SK-N-MC (cell line): ENCODE results near the gene NAA35.
"Not testable (repeated sequence)": the region's sequence is repeated elsewhere in the genome, so short reads cannot be mapped to it uniquely, and the experiment has no call there.

Experiments used
- DNase-seq: peaks from one replicate; pipeline ENCODE4 v3.0.0-alpha.2; 2011; ENCODE audit warnings: low read depth, low spot score
- H3K27ac ChIP-seq: fragments of 200-600 bp; sonication (generic); 2 replicates; pipeline ENCODE4 v1.5.1; 2016; ENCODE audit warnings: mixed run types
- H3K36me3 ChIP-seq: fragments of 200-600 bp; sonication (generic); 2 replicates; pipeline ENCODE4 v1.6.1; 2017; ENCODE audit warnings: antibody characterized with exemption, low read length, mixed read lengths; ENCODE audit not compliant: insufficient read depth
- H3K4me3 ChIP-seq: fragments of 200-600 bp; sonication (generic); 2 replicates; pipeline ENCODE4 v1.5.1; 2016
- H3K9ac ChIP-seq: fragments of 200-600 bp; sonication (generic); 2 replicates; pipeline ENCODE4 v1.8.0; 2017; ENCODE audit warnings: mixed run types, mixed read lengths; ENCODE audit not compliant: insufficient read length
- H3K9me3 ChIP-seq: fragments of 200-600 bp; sonication (generic); 2 replicates; pipeline ENCODE4 v1.6.1; 2017; ENCODE audit warnings: low read depth, mild to moderate bottlenecking, antibody characterized with exemption, low read length, moderate library complexity, mixed read lengths
- EZH2 ChIP-seq: fragments of 200-600 bp; sonication (generic); IDR thresholded peaks from one replicate; pipeline ENCODE4 v1.6.1; 2017; ENCODE audit warnings: antibody characterized with exemption
- FOXP2 ChIP-seq: optimal IDR thresholded peaks from 2 replicates; pipeline ENCODE3; 2011; ENCODE audit warnings: mild to moderate bottlenecking, moderate library complexity; ENCODE audit not compliant: insufficient read depth; ENCODE audit errors: extremely low read length, control extremely low read depth
- POLR2AphosphoS5 ChIP-seq: IDR thresholded peaks from 2 replicates; pipeline ENCODE4 v1.6.1; 2012; ENCODE audit warnings: mild to moderate bottlenecking, low read depth, low read length, borderline replicate concordance

NAA35 gene

DNA sequence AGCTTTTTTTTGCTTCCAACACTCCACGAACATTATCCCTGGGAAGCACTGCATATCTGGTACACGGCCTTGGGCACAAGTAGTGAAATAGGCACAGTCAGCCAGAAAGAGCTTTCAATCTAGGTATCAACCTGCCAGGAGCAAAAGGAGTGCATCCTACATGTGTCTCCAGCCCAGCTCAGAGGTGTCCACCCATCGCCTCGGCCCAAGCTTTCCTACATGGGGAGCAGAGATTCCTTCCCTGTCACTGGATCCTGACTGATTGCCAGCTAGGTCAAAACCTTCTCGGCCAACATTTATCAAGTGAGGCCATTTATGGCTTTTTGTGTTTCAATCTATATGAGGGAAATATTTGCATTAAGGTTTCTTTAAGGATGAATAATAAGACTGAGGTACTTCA is 102.6 kb downstream of the NAA35 start:
- H3K9ac ChIP-seq: no peak overlapping the region
- H3K36me3 ChIP-seq: peaks cover 5% of the 10 kb centered on the region; the same call in 1 of the 2 replicates
- H3K9me3 ChIP-seq: no peaks in the 10 kb centered on the region
- DNase-seq: no peak
- H3K4me3 ChIP-seq: no peak overlapping the region
- no peak for TF ChIP-seq EZH2
- no peak for TF ChIP-seq FOXP2
- TF ChIP-seq POLR2AphosphoS5: no peak
- H3K27ac ChIP-seq: no peak overlapping the region

DNA sequence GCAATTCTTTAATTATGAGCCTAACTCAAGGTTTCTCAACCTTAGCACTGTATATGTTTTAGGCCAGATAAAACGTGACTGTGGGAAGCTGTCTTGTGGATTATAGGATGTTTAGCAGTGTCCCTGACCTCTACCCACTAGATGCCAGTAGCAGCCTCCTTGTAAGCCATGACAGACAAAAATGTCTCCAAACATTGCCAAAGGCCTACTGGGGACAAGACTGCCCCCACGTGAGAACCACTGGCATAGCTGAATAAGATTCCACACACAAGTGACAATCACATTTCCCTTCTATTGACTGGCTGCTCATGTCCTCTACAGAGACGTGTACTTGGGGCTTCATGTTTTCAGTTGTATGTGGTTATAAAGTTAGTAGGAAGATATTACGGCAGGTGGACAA is 103.1 kb downstream of the NAA35 start:
- Histone ChIP-seq H3K36me3 (peaks cover 5% of the 10 kb centered on the region; the same call in 1 of the 2 replicates), H3K27ac (no peak overlapping the region), H3K9me3 (no peaks in the 10 kb centered on the region), H3K9ac (no peak overlapping the region), H3K4me3 (no peak overlapping the region)
- TF ChIP-seq FOXP2: no peak
- no peak for TF ChIP-seq EZH2
- DNase-seq: no peak

DNA sequence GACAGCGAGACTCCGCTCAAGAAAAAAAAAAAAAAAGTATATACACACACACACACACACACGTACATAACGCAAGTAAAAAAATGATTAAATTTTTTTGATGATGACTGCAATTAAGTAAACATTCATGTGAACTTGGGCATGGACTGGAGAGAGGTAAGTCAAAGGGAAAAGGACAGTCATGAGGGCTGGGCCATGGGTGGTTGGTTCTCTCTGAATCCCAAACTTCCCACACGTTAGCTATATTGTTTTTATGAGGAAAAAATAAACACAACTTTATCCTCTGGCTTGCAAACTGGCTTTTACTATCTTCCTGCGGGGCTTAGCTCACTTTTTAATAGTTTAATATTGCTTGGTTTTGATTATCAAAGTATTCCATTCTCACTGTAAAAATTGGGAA is 104.7 kb downstream of the NAA35 start:
- no peak overlapping the region for H3K9ac ChIP-seq
- no peak overlapping the region for H3K27ac ChIP-seq
- TF ChIP-seq EZH2 (no peak), POLR2AphosphoS5 (no peak), FOXP2 (no peak)
- DNase-seq: no peak
- no peak overlapping the region for H3K4me3 ChIP-seq
- no peaks in the 10 kb centered on the region for H3K9me3 ChIP-seq
- H3K36me3 ChIP-seq: no peaks in the 10 kb centered on the region

DNA sequence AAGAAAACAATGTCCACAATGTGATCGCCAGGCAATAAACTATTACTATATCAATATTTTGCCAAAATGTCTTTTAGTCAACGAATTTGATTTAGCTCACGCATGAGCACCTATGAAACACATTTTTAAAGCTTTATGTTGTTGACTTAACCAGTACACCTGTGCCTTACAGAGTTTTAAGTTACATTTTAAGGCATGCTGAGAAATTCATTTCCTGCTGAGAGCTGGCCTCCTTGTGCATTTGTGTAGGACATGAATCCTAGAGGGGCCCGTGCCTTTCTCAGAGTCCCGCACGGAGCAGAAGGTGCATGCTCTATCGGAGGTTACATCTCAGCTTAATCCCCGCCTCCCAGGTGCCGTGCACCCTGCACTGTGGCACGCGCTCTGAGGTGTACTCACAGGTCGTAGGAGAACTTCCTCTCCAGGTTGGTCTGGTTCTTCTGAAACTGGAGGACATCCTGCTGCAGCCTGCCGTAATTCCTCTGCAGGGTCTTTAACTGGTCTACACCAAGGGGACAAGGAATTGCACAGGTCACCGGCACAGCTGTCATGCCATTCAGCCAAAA is 105.2 kb downstream of the NAA35 start:
- no peak for DNase-seq
- Histone ChIP-seq H3K27ac (no peak overlapping the region), H3K4me3 (no peak overlapping the region), H3K36me3 (no peaks in the 10 kb centered on the region), H3K9ac (no peak overlapping the region), H3K9me3 (no peaks in the 10 kb centered on the region)
- TF ChIP-seq POLR2AphosphoS5 (no peak), EZH2 (no peak)

DNA sequence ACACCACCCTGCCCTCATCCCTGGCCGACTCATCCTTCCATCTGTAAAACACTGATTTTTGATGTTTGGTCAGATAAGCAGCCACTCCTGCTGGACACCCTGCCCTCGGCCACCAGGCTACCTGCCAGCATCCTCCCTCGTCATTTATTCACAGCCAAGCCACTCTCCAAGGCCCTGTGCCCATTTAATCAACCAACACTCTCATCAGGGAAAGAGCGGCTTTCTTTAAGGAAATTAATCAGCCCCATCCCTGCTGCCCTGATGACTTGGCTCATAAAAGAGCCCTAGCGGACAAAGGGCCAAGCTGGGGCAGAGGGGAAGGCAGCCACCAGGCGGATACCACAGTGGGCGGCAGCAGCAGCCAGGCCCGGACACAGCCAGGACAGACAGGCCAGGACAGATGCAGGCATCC is 106.0 kb downstream of the NAA35 start:
- no peak overlapping the region for H3K4me3 ChIP-seq
- no peak for DNase-seq
- H3K36me3 ChIP-seq: no peaks in the 10 kb centered on the region
- H3K27ac ChIP-seq: no peak overlapping the region
- H3K9ac ChIP-seq: no peak overlapping the region
- H3K9me3 ChIP-seq: no peaks in the 10 kb centered on the region
- TF ChIP-seq EZH2 (no peak), FOXP2 (no peak), POLR2AphosphoS5 (no peak)

DNA sequence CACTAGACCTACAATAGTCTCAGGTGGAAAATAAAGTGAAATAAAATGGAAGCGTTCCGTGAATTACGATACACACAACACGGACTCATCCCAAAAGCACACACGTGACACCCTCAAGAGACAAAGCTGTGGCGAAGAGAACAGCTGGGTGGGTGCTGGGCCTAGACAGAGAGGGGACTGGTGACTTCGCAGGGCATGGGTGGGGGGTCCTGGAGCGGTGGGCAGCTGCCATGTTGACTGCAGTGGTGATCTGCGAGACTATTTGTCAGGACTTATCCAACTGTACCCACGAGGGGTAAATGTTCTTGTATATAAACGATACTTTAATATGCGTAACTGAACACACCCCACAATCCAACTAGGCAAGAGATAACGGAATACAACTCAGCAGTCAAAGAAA is 106.4 kb downstream of the NAA35 start:
- TF ChIP-seq POLR2AphosphoS5 (no peak), EZH2 (no peak), FOXP2 (no peak)
- DNase-seq: no peak
- Histone ChIP-seq H3K4me3 (no peak overlapping the region), H3K36me3 (no peaks in the 10 kb centered on the region), H3K9ac (no peak overlapping the region), H3K27ac (no peak overlapping the region), H3K9me3 (no peaks in the 10 kb centered on the region)

DNA sequence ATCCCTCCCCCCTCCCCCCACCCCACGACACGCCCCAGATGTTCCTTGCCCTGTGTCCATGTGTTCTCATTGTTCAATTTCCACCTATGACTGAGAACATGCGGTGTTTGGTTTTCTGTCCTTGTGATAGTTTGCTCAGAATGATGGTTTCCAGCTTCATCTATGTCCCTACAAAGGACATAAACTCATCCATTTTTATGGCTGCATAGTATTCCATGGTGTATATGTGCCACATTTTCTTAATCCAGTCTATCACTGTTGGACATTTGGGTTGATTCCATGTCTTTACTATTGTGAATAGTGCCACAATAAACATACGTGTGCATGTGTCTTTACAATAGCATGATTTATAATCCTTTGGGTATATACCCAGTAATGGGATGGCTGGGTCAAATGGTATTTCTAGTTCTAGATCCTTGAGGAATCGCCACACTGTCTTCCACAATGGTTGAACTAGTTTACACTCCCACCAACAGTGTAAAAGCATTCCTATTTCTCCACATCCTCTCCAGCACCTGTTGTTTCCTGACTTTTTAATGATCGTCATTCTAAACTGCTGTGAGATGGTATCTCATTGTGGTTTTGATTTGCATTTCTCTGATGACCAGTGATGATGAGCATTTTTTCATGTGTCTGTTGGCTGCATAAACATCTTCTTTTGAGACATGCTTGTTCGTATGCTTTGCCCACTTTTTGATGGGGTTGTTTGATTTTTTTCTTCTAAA is 107.2 kb downstream of the NAA35 start:
- H3K9ac ChIP-seq, H3K4me3 ChIP-seq, H3K9me3 ChIP-seq, H3K27ac ChIP-seq, DNase-seq, H3K36me3 ChIP-seq: not testable (repeated sequence)

DNA sequence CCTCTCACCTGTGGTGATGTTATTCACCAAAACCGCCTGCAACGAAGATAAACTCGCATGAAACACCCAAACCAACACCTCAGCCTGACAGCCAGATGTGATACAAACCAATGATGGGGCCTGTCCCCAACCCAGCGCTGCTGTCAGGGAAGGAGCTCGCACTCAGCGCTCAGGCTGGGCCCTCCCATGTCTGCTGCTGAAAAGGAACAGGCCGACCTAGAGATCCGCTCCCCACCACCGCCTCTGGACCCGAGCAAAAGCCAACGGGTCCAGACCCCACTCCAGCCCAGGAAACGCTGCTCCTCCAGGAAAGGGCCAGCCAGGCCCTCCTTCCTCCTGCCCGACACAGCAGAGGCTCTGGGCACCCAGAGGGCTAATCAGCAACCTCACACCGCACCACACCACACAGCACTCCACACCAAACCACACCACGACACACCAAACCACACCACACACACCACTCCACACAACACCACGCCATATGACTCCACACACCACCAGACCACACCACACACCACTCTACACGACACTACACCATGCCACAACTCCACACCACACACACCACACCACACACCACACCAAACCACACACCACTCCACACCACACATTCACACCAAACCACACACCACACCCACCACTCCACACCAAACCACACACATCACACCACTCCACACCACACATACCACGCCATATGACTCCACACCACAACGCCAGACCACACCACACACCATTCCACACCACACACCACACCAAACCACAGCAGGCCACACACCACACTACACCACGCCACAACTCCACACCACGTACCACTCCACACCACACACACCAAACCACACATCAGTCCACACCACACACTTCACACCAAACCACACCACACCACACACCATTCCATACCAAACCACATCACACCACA is 111.9 kb downstream of the NAA35 start:
- Histone ChIP-seq H3K27ac (no peak overlapping the region), H3K4me3 (no peak overlapping the region), H3K36me3 (no peaks in the 10 kb centered on the region), H3K9ac (no peak overlapping the region), H3K9me3 (no peaks in the 10 kb centered on the region)
- no peak for TF ChIP-seq POLR2AphosphoS5
- TF ChIP-seq EZH2: no peak
- TF ChIP-seq FOXP2: no peak
- DNase-seq: no peak
